ENCODE measurements around the gene FMNL2.

The FMNL2 gene

GRCh38 chr2:152594022-152594766, 259.2 kb downstream of the FMNL2 start:
- POLR2A ChIA-PET: no interaction called here
- Histone ChIP-seq H3K27ac (ENCODE audit: extremely low read depth, low read depth, low read length) (no peak overlapping the region), H3K9me3 (ENCODE audit: control insufficient read depth, insufficient read depth, low read depth, low read length) (no peaks in the 10 kb centered on the region), H3K4me3 (ENCODE audit: low read depth, low read length) (no peak overlapping the region), H3K4me1 (ENCODE audit: control insufficient read depth, insufficient read depth, low read length) (no peaks in the 10 kb centered on the region), H3K36me3 (ENCODE audit: control insufficient read depth in 2 of 2, insufficient read depth in 1 of 2, low read length in 2 of 2) (no peaks in the 10 kb centered on the region; a peak in 1 of 3 replicates)
- CTCF ChIA-PET: interaction anchor here (0.6 kb wide), 1 partner anchor 20 kb away, joined by 4 read pairs; no protein-coding TSS in a partner anchor
- TF ChIP-seq SETDB1 (IDR thresholded peaks at IDR 0.05; ENCODE audit: insufficient read length, low read length): peak; percentile 43
- no peak for TF ChIP-seq ZNF423 (tag by site-specific recombination; IDR thresholded peaks at IDR 0.05)

GRCh38 chr2:152594792-152595191, 259.8 kb downstream of the FMNL2 start:
- CTCF ChIA-PET: interaction anchor here (0.5 to 0.6 kb wide), 2 partner anchors 20 to 548 kb away, joined by 3 to 4 read pairs; no protein-coding TSS in a partner anchor

GRCh38 chr2:152598975-152599759, 264.2 kb downstream of the FMNL2 start:
- TF ChIP-seq ZNF362 (tag by site-specific recombination; IDR thresholded peaks at IDR 0.05) (peak; percentile 30; the same call in 1 of the 2 replicates), ZFP37 (tag by site-specific recombination; IDR thresholded peaks at IDR 0.05) (no peak), ZNF514 (tag by site-specific recombination; IDR thresholded peaks at IDR 0.05) (no peak)
- ChIA-PET CTCF (no interaction called here), POLR2A (no interaction called here)
- no peaks in the 10 kb centered on the region; a peak in 1 of 3 replicates for H3K36me3 ChIP-seq (ENCODE audit: control insufficient read depth in 2 of 2, insufficient read depth in 1 of 2, low read length in 2 of 2)
- H3K27ac ChIP-seq (ENCODE audit: extremely low read depth, low read depth, low read length): no peak overlapping the region
- no peaks in the 10 kb centered on the region for H3K9me3 ChIP-seq (ENCODE audit: control insufficient read depth, insufficient read depth, low read depth, low read length)
- H3K4me3 ChIP-seq (ENCODE audit: low read depth, low read length): no peak overlapping the region
- H3K4me1 ChIP-seq (ENCODE audit: control insufficient read depth, insufficient read depth, low read length): no peaks in the 10 kb centered on the region

More at GRCh38 chr2:152594792-152595191, 259.8 kb downstream of the FMNL2 start:
- no peaks in the 10 kb centered on the region for H3K9me3 ChIP-seq (ENCODE audit: control insufficient read depth, insufficient read depth, low read depth, low read length)
- POLR2A ChIA-PET: no interaction called here
- H3K27ac ChIP-seq (ENCODE audit: extremely low read depth, low read depth, low read length): no peak overlapping the region
- no peak for TF ChIP-seq ZNF654 (tag by site-specific recombination; IDR thresholded peaks at IDR 0.05; ENCODE audit: low read depth)
- H3K36me3 ChIP-seq (ENCODE audit: control insufficient read depth in 2 of 2, insufficient read depth in 1 of 2, low read length in 2 of 2): no peaks in the 10 kb centered on the region; a peak in 1 of 3 replicates
- no peak overlapping the region for H3K4me3 ChIP-seq (ENCODE audit: low read depth, low read length)
- no peaks in the 10 kb centered on the region for H3K4me1 ChIP-seq (ENCODE audit: control insufficient read depth, insufficient read depth, low read length)

- Histone ChIP-seq H3K27ac (ENCODE audit: extremely low read depth, low read depth, low read length) (no peak overlapping the region), H3K36me3 (ENCODE audit: control insufficient read depth in 2 of 2, insufficient read depth in 1 of 2, low read length in 2 of 2) (no peaks in the 10 kb centered on the region; a peak in 1 of 3 replicates), H3K4me1 (ENCODE audit: control insufficient read depth, insufficient read depth, low read length) (no peaks in the 10 kb centered on the region), H3K9me3 (ENCODE audit: control insufficient read depth, insufficient read depth, low read depth, low read length) (no peaks in the 10 kb centered on the region), H3K4me3 (ENCODE audit: low read depth, low read length) (no peak overlapping the region)
- ChIA-PET POLR2A (no interaction called here), CTCF (interaction anchor here (0.6 kb wide), 1 partner anchor 537 kb away, joined by 3 read pairs; no protein-coding TSS in a partner anchor)
- TF ChIP-seq KLF8 (tag by site-specific recombination; IDR thresholded peaks at IDR 0.05) (no peak), ZNF521 (tag by site-specific recombination; IDR thresholded peaks at IDR 0.05) (no peak), HIC1 (tag by site-specific recombination; IDR thresholded peaks at IDR 0.05) (no peak), ZNF518A (tag by site-specific recombination; conservative IDR thresholded peaks at IDR 0.05; ENCODE audit: low read depth) (no peak), HOXD13 (CRISPR knock-in tag; IDR thresholded peaks at IDR 0.05; ENCODE audit: borderline replicate concordance) (no peak), ZNF621 (tag by site-specific recombination; IDR thresholded peaks at IDR 0.05) (no peak), BCL11B (tag by site-specific recombination; IDR thresholded peaks at IDR 0.05; ENCODE audit: low read depth) (no peak)
Measured at GRCh38 chr2:152600051-152600657, 265.2 kb downstream of the FMNL2 start.

Measured in HEK293 (cell line).